ENCODE data around the gene CTSO. TPM values are rescaled to one million over a fixed set of nuclear protein-coding genes. Genes with fewer than 3 reads are reported as not detected.

CTSO gene
- total RNA-seq, 1 experiment from 2014 or later, result 0.81 TPM

GRCh38 chr4:155962767-155963166 lies 9.1 kb upstream of the CTSO start:
- Mint-ChIP-seq H3K4me1 (peaks cover 3 to 6% of the 10 kb centered on the region in 2 experiments; a peak in 2 of 4 replicates), H3K27ac (no peak overlapping the region)

More at GRCh38 chr4:155962767-155963166, 9.1 kb upstream of the CTSO start:
- Mint-ChIP-seq H3K27me3 (ENCODE audit: low read depth) (no peaks in the 10 kb centered on the region), H3K4me3 (no peak overlapping the region), H3K36me3 (ENCODE audit: insufficient read depth in 1 of 3, low read depth in 3 of 3) (no peaks in the 10 kb centered on the region), H3K9me3 (peaks cover 0 to under 1% of the 10 kb centered on the region in 2 experiments; a peak in 1 of 5 replicates)
- Histone ChIP-seq H3K9me3 (ENCODE audit: control insufficient read depth, low read depth, low read length) (no peaks in the 10 kb centered on the region), H4K8ac (replicated peaks; ENCODE audit: insufficient read length, low read depth, low read length) (no peak overlapping the region), H4K5ac (ENCODE audit: insufficient read length, low read depth, low read length) (no peak overlapping the region), H3K4me2 (ENCODE audit: insufficient read depth, insufficient read length, low read length) (no peak overlapping the region), H2BK15ac (ENCODE audit: low read depth, low read length) (no peak overlapping the region), H3K9ac (ENCODE audit: extremely low read depth, insufficient read length, low read length) (no peak overlapping the region), H3K23ac (ENCODE audit: insufficient read length, low read depth, low read length) (no peak overlapping the region), H3K79me2 (ENCODE audit: insufficient read depth, low read length) (no peaks in the 10 kb centered on the region), H2BK120ac (ENCODE audit: low read depth, low read length, poor library complexity, severe bottlenecking) (no peak overlapping the region), H2AK5ac (ENCODE audit: insufficient read length, low read length) (no peak overlapping the region), H2BK20ac (ENCODE audit: low read depth, low read length, poor library complexity, severe bottlenecking) (no peak overlapping the region), H3K14ac (ENCODE audit: insufficient read depth, low read length) (no peak overlapping the region), H3K18ac (ENCODE audit: insufficient read length, low read depth, low read length) (no peak overlapping the region), H3K4ac (ENCODE audit: low read depth, low read length) (no peak overlapping the region), H3K79me1 (ENCODE audit: insufficient read depth, low read depth, low read length, poor library complexity, severe bottlenecking) (no peaks in the 10 kb centered on the region), H3K56ac (ENCODE audit: insufficient read length, low read depth, low read length) (no peak overlapping the region), H2BK12ac (ENCODE audit: insufficient read length, low read depth, low read length) (no peak overlapping the region), H2BK5ac (ENCODE audit: insufficient read length, low read length) (no peak overlapping the region), H3K23me2 (ENCODE audit: insufficient read length, low read depth, low read length, poor library complexity, severe bottlenecking) (no peaks in the 10 kb centered on the region), H3K4me1 (ENCODE audit: insufficient read depth, low read length) (no peaks in the 10 kb centered on the region; the same call in 1 of the 2 replicates), H4K91ac (ENCODE audit: insufficient read length, low read depth, low read length) (no peak overlapping the region), H4K20me1 (ENCODE audit: control insufficient read depth, insufficient read depth, insufficient read length) (no peaks in the 10 kb centered on the region), H2AFZ (ENCODE audit: low read length) (no peak overlapping the region), H3K27me3 (ENCODE audit: insufficient read depth, low read length) (no peaks in the 10 kb centered on the region), H3T11ph (ENCODE audit: low read length) (no peak overlapping the region), H3K27ac (ENCODE audit: insufficient read length, low read depth, low read length) (no peak overlapping the region)
- no peak for DNase-seq
- TF ChIP-seq CTCF (conservative IDR thresholded peaks at IDR 0.05), result no peak
- WGBS (ENCODE audit: extremely low coverage, insufficient read length, low lambda C conversion rate), result no CpG with 5 or more reads among the region's 2 CpGs

All from H9 (cell line).